ENCODE data around the gene ZBTB22. TPM values are rescaled to one million over a fixed set of nuclear protein-coding genes. Genes with fewer than 3 reads are reported as not detected.

ZBTB22 gene
- total RNA-seq, 1 donor = 16.0 TPM

GRCh38 chr6:33314943-33315792 is 2.4 kb downstream of the ZBTB22 start:
- DNase-seq (ENCODE audit: low read depth) = peak; percentile 24
- no peak for TF ChIP-seq CTCF (IDR thresholded peaks at IDR 0.05; ENCODE audit: insufficient read depth, low read depth, low read length)
- H3K4me3 ChIP-seq (ENCODE audit: low read depth, low read length) = peak overlapping the region; percentile 75

GRCh38 chr6:33314515-33314942 is 3.0 kb downstream of the ZBTB22 start:
- H3K4me3 ChIP-seq (ENCODE audit: low read depth, low read length) = peak overlapping the region; percentile 75
- no peak for TF ChIP-seq CTCF (IDR thresholded peaks at IDR 0.05; ENCODE audit: insufficient read depth, low read depth, low read length)
- DNase-seq (ENCODE audit: low read depth) = peak; percentile 92

GRCh38 chr6:33313709-33314514 is 3.6 kb downstream of the ZBTB22 start, which contains the start of gene TAPBP:
TSS of gene TAPBP (minus strand) at chr6:33314078. CDS start at chr6:33314041, 37 bp downstream.
- no peak for TF ChIP-seq CTCF (IDR thresholded peaks at IDR 0.05; ENCODE audit: insufficient read depth, low read depth, low read length)
- peak within 1 kb of the TSS; percentile 75 for H3K4me3 ChIP-seq (ENCODE audit: low read depth, low read length)
- peak; percentile 78 for DNase-seq (ENCODE audit: low read depth)

- peak; percentile 36 for DNase-seq (ENCODE audit: low read depth)
- peak overlapping the region; percentile 75 for H3K4me3 ChIP-seq (ENCODE audit: low read depth, low read length)
- TF ChIP-seq CTCF (IDR thresholded peaks at IDR 0.05; ENCODE audit: insufficient read depth, low read depth, low read length) = no peak
Observed at GRCh38 chr6:33313105-33313708, 4.3 kb downstream of the ZBTB22 start.

- peak overlapping the region; percentile 75 for H3K4me3 ChIP-seq (ENCODE audit: low read depth, low read length)
- no peak for TF ChIP-seq CTCF (IDR thresholded peaks at IDR 0.05; ENCODE audit: insufficient read depth, low read depth, low read length)
- DNase-seq (ENCODE audit: low read depth) = peak; percentile 75
Observed at GRCh38 chr6:33312361-33313104, 5.0 kb downstream of the ZBTB22 start.

GRCh38 chr6:33306356-33306755 is 11.2 kb downstream of the ZBTB22 start:
- no peak overlapping the region for H3K4me3 ChIP-seq (ENCODE audit: low read depth, low read length)
- no peak for DNase-seq (ENCODE audit: low read depth)
- no peak for TF ChIP-seq CTCF (IDR thresholded peaks at IDR 0.05; ENCODE audit: insufficient read depth, low read depth, low read length)
